SK-N-DZ (cell line): Measurements from ENCODE around the gene EXOC2.
"Not testable (repeated sequence)": the region's sequence is repeated elsewhere in the genome, so short reads cannot be mapped to it uniquely, and the experiment has no call there.

Experiments used
- DNase-seq: peaks from one replicate; pipeline ENCODE4 v3.0.0-alpha.2; 2015; ENCODE audit warnings: low spot score

The EXOC2 gene

GRCh38 chr6:683742-684440, 9.0 kb downstream of the EXOC2 start:
- DNase-seq, result peak; percentile 93

GRCh38 chr6:680666-681340, 12.1 kb downstream of the EXOC2 start:
- no peak for DNase-seq

- DNase-seq, result no peak
These were observed 12.7 kb downstream of the EXOC2 start for GRCh38 chr6:680251-680650.

- DNase-seq, result no peak
These were observed 13.7 kb downstream of the EXOC2 start for GRCh38 chr6:679282-679681.

GRCh38 chr6:678520-678919, 14.4 kb downstream of the EXOC2 start:
- DNase-seq, result no peak

GRCh38 chr6:677919-678318, 15.0 kb downstream of the EXOC2 start:
- DNase-seq, result no peak

GRCh38 chr6:674956-675355, 18.0 kb downstream of the EXOC2 start:
- DNase-seq, result no peak

GRCh38 chr6:674406-674805, 18.5 kb downstream of the EXOC2 start:
- no peak for DNase-seq

- DNase-seq, result no peak
These were observed 25.5 kb downstream of the EXOC2 start for GRCh38 chr6:667253-667927.

GRCh38 chr6:665403-666267, 27.3 kb downstream of the EXOC2 start:
- no peak for DNase-seq

GRCh38 chr6:663788-664187, 29.2 kb downstream of the EXOC2 start:
- DNase-seq, result not testable (repeated sequence)

GRCh38 chr6:659716-660581, 33.0 kb downstream of the EXOC2 start:
- DNase-seq, result peak; percentile 11

- DNase-seq, result no peak
These were observed 34.7 kb downstream of the EXOC2 start for GRCh38 chr6:658244-658643.

- no peak for DNase-seq
These were observed 35.2 kb downstream of the EXOC2 start for GRCh38 chr6:657743-658142.

GRCh38 chr6:656460-657252, 36.3 kb downstream of the EXOC2 start, which contains the start of gene HUS1B:
Gene HUS1B, minus strand, starts transcription at chr6:657100. Its CDS starts 156 bp downstream, at chr6:656944.
- no peak for DNase-seq

GRCh38 chr6:654136-654535, 38.8 kb downstream of the EXOC2 start:
- no peak for DNase-seq

- DNase-seq, result no peak
These were observed 40.1 kb downstream of the EXOC2 start for GRCh38 chr6:652865-653264.

- no peak for DNase-seq
These were observed 42.8 kb downstream of the EXOC2 start for GRCh38 chr6:650098-650497.

GRCh38 chr6:642805-643204, 50.1 kb downstream of the EXOC2 start:
- DNase-seq, result no peak
